NCI-H460 (cell line): ENCODE data around the gene RALGAPA2. TPM values are rescaled to one million over a fixed set of nuclear protein-coding genes. Genes with fewer than 3 reads are reported as not detected.

Source experiments
- DNase-seq: peaks from one replicate; pipeline ENCODE4 v3.0.0-alpha.2; 2016; ENCODE audit warnings: low read depth; ENCODE audit errors: extremely low read depth
- polyA plus RNA-seq: library from polyadenylated mRNA; depleted of rRNA; stranded (reverse); fragments of >200 nt; gene quantifications from 2 replicates; pipeline ENCODE4 v1.2.3, GENCODE V29; 2014; cell fraction: nucleus; rRNA removed
- total RNA-seq: library from RNA; depleted of rRNA; stranded (reverse); fragments of >200 nt; shearing (Covaris generic); gene quantifications from 2 replicates; pipeline ENCODE4 v1.2.3, GENCODE V29; 2014; rRNA removed

RALGAPA2 gene
- total RNA-seq: 5.2 and 9.2 TPM in 2 replicates
- 2.3 and 2.8 TPM in 2 replicates for polyA plus RNA-seq

DNA sequence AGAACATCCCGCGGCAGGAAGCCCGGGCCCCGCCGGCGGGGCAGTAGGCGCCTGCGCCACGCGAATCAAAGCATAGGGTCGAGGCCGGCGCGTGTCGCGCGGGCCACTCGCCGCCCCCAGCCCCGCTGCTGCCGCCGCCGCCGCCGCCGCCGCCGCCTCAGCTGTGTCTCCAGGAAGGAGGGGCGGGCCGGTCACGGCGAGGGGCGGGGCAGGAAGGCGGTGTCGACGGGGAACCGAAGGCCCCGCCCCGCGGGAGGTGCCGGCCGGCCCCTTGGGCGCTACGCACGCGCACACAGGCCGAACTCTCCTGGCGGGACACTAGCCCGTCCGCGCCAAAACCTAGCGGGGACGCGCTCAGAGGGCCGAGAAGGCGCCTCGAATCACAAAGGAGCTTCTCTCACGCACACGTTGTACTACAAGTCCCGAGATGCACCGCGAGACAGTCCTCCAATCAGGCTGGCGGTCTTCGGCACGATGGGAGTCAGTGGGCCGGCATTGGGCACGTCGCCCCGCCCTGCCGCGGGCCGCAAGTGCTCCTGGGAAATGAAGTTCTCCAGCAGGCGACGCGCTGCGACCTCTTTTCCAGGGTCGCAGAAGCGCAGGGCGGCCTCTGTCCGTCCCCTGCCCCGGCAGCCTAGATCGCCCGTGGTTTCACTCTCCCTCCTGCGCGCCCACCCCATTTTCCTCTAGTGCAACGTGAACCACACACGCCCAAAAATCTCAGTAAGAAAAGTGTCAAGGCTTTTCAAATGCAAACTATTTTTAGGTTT is at the start of gene RALGAPA2:
Gene RALGAPA2, minus strand, starts transcription at position 171 of the 770 bp plus-strand sequence. Its CDS starts 164 bp downstream, at position 7.
- peak; percentile 96 for DNase-seq

DNA sequence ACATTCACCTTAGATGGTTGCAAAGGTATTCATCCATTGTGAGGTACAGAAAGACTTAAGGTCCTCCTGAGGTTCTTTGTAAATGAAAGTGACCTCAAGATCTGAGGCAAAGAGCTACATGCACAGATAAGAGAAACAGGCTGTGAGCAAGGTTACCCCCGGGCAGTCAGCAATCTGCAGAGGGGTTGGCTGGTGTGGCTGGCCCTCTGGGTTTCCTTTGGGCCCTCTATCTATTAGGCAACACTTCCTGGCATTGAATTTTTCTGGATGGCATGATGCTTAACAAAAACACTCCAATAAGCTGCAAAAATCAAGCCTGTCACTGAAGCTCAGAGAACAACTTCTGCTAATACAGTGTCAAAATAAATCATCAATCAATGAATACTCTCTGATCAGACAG is 48.9 kb upstream of the RALGAPA2 start:
- DNase-seq: no peak

DNA sequence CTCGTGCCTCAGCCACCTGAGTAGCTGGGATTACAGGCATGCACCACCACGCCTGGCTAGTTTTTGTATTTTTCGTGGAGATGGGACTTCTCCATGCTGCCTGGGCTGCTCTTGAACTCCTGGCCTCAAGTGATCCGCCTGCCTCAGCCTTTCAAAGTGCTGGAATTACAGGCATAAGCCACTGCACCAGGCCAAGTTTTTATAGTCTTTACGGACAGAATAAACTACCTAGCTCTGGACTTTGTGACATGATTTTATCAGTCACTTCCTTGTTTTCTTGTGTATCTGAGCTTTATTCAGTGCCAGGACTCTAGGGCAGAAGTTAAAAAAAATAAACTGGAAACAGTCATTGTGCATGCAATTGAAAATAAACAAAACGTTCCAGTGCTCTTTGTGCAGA is 46.7 kb upstream of the RALGAPA2 start:
- no peak for DNase-seq

DNA sequence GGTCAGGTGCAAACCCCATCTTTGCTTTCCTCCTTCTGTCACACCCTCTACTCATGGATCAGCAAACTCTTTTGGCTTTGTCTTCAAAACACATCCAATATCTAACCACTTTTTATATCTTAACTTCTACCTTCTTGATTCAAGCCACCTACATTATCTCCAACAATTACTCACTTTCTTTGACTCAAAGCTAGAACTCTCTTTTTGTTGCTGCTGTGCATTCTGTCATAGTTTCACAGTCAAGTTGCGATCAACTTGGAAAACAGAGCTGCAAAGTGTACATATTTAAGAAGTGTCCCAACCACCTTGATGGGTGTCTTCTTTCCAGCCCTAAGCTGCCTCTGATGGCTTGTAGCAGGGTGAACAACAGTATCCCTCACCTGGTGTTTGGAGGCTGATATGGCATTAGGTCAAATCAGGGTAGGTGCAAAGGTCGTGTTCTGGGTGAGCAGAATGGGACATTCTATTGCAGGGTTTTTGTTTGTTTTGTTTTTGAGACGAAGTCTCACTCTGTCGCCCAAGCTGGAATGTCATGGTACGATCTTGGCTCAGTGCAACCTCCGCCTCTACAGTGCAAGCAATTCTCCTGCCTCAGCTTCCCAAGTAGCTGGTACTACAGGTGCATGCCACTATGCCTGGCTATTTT is 43.4 kb upstream of the RALGAPA2 start:
- DNase-seq: no peak

DNA sequence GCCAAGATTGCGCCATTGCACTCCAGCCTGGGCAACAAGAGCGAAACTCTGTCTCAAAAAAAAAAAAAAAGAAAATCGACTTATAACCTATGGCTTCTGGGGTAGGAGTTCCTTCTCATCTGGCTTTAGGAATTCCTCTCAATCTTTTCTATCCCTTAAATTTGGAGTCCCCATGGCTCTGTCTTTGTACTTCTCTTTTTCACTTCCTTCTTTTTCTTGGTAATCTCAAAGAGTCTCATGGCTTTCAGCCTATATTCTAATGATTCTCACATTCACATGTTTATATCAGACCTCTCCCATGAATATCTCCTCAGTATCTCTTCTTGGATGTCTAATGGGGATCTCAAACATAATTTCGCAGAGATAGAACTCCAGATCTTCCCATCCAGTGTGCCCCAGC is 42.8 kb upstream of the RALGAPA2 start:
- DNase-seq: no peak

DNA sequence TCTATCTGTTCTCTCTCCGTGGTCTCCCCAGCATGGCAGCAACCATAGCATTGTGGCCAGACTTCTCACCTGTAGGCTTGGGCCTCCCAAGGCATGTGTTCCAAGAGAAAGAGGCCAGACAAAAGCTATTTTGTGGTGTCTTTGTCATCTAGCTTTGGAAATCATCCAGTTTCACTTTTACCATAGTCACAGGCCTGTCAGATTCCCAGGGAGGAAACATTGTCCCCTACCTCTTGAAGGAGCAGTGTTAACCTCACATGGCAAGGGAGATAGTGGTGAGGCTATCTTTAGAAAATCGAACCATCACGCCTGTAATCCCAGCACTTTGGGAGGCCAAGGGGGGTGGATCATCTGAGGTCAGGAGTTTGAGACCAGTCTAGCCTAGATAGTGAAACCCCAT is 42.3 kb upstream of the RALGAPA2 start:
- no peak for DNase-seq

DNA sequence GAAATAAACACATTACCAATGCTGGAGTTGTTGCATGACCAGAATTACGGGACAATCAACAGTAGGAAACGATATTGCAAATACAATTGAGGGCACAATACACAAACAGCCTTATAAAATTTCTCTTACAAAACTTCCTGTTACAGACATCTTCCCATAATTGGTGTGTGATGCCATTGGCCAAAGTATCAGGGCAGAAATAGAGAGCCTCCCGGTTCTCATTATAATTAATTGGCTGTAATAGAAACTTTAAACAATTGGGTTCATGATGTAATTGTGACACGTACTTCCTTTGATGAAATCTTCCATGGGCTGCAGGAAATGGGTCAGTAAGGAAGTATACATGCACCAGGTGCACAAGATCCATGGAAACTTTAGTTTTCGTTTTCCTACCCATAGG is 40.3 kb upstream of the RALGAPA2 start:
- DNase-seq: no peak

DNA sequence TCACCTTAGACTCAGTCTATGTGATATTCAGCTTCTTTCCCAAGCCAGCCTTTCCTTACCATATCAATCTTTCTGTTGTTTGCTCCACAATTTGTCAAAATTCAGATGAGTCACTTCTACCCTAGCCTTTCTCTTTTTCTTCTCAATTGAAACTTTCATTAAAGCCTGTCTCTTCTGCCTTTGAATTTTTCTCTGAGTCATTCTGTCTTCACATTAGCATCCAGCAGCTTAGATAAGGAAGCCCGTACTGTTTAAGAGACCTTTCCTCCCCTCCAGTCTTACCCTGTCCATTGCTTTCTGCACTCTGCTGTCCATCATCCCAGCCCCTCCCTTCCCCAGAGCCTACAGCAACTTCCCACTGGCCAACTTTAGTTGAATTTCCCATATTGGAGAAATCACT is 34.9 kb upstream of the RALGAPA2 start:
- no peak for DNase-seq

DNA sequence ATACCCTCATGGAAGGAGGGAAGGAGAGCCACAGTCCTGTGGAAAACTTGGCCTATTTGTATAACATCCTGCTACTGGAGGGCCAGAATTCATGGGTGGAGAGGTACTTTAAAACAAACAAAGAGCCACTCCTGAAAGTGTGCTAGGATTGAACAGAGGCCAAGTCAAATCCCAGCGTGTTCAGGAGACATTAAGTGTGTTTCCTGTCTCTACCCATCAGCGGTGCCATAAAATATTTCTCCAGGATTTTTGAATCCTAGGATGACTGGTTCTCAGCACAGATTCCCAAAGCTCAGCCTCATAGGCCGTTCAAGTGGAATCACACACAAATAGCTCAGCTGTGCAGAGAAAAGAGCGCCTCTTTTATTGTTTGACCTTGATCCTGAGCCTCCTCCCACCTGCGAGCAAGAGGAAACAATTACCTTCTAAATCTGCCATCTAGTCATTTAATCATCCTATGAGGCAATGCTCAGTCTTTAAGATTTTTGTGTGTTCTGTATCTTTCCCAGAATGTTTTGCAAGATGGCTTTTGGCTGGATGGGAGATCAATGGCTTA is 31.8 kb upstream of the RALGAPA2 start:
- DNase-seq: no peak

DNA sequence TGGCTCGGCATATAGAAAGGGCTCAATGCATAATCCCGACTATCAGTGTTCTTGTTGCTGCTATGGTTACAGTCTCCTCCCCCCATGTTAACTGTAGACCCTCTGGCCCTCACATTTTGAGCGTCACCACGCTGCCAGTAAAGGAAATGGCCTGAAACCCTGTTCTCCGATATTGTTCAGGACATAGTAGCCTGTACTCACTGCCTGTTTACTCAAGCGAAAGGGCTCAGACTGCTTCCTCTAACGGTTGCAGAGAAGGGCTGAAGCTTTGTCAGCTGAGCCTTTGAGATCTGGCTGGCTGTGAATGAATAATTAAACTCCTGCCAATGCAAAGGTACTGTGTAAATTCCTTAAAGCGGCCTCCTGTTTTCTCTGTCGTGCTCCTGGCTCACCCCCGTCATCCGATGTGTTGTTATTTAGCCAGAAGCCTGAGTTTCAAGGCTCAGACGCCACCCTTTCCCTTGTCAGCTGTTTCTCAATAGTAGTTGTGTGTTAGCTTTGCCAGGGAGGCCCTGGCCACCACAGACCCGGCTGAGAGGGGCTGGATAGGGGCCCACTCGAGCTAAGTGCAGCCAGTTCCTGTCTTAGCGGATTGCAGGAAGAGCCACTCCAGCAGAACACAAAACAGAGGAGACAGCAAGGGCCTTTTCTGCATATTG is 31.2 kb upstream of the RALGAPA2 start:
- no peak for DNase-seq

DNA sequence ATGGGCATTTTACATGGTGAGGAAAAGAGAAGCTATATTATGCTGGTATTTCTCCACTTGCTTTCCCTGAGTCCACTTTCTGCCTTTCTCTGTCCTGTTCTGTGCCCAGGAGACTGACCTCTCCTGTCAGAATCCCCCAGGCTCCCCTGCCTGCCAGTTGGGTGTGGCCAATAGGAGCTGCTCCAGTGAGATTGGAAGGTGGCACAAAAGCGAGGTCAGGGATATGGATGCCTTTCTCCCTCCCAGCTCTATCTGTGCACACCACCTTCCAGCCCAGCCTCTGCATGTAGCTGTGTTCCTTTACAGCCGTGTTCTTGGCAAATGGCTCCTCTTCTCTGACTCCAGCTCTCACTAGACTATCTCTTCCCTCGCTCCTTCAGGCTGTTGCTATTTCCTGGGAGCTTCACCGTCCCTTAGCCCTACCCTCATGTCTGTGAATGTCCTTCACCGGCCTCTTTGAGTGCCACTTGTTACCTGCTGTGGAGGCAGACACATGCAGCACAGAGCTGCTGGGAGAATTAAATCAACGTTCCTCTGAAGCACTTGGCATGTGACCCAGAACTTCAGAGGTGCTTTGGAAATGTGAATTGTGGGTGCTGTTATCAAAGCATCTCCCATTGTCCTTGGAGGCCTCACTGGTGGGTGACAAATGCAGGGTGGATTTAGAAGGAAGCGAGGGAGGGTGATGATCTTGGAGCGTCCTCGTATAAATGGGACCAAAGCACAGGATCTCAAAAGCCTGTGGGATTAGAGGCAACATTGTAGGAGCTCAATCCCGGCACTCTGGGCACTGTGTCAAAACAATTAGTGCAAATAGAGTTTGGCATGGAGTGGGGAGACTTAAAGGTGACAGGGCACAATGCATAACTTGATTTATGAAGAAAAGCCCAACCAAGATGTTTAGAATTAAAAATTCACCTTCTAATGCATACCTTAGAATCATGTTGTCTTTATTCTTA is 28.9 kb upstream of the RALGAPA2 start:
- DNase-seq: no peak

DNA sequence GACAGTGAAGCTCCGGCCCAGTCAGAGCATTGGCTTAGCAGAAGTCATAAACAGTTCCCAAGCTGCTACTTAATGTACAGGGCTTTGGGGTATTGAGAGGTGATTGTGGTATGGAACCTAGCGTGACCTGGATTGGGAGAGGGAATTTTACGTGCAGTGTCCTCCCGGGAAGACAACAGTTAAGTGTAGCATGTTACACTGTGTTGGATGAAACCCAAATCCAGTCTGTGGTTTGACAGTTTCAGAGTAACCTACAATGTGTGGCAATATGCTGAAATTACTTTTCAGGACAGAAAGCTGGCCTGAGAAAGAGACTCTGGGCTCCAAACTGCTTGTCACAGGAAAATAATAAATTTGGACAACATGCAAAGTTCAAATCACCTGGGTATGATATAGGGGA is 28.1 kb upstream of the RALGAPA2 start:
- no peak for DNase-seq

DNA sequence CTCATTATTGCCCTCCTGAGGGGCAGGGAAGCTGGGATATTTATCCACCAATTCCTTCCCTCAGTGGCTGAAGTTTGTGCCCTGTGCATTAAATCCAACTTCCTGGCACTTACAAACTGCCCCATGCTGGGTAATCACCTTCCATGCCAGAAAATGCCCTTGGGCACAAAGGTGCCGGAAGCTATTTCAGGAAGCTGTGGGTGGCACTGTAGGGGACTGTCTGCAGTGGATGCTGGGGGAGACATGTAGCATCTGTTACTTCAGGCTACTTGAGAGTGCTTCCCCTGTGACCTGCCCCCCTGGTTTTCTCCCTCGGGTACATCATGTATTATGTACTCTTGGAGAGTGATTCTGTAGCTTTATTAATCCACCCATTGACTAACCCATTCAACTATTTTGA is 24.7 kb upstream of the RALGAPA2 start:
- no peak for DNase-seq

DNA sequence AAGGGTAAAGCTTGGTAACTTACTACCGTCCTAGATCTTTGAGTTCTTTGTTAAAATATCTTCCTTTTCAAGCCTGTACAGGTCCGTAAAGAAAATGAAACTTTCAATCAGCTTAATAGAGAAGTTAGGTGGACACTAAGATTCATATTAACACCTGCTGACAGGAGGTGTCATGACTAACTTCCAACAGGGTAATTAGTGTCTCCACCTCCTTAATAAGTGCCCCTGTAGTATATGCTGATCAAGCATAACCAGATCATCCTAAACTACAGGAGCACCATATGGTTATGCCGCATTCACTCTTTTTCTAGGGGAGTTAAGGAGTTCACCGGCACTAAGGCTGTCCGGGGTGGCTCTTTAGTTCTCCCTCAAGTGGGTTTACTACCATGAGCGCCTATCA is 23.9 kb upstream of the RALGAPA2 start:
- DNase-seq: no peak

DNA sequence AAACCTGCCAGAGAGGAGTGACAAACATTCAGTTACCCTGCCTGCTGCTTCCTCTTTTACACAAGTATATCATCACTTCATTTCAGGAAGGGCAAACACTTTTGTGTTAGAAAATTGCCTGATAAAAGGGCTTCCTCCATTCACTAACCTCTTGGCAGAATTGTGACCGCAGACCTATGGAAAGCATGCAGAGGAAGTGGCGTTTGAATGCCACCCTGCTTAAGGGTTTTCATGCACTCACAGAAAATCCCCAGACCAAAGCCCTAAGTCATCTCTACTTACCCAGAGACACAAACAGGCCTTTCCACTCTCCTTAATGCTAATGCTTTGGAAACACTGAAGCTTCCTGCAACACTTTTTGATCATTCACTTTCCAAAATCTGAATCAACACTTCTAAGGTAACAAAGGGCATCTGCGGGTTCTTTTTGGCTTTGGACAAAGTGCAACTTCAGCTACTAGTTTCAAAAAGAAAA is 22.1 kb upstream of the RALGAPA2 start:
- DNase-seq: no peak

DNA sequence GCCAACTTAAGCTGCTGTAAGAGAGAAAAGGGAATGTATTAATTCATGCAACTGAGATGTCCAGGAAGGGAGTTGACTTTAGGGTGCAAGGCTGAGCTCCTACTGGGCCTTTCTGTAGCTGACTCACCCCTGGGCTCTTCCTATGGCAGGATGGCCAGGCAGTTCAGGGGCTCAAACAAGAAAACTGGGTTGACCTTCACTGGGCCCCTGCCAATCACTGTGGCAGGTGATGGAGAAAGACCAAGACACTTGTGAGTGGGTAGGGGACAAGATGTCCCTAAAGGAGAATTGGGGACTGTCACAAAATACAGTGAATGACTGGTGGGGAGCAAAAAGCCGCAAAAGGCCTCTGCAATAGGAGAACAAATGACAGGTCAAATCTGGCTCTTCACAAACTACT is 21.5 kb upstream of the RALGAPA2 start:
- DNase-seq: no peak

DNA sequence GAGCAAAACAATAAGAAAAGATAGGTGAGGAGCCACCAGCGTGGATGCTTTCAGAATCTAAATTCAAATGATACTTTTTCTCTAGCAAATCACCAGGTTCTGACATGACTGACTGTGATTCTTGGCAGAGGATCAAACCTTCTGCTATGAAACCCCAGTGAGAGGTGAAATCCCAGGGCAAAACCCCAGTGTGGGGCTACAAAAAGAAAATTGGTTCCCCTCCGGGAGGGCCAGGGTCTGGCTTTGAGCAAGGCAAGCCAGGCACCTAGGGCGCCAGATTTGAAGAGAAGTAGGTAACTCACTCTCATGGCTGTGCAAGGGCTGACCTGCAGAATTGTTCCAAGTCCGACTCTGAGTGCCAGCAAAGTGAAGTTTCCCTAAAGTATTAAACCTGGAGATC is 20.2 kb upstream of the RALGAPA2 start:
- no peak for DNase-seq

DNA sequence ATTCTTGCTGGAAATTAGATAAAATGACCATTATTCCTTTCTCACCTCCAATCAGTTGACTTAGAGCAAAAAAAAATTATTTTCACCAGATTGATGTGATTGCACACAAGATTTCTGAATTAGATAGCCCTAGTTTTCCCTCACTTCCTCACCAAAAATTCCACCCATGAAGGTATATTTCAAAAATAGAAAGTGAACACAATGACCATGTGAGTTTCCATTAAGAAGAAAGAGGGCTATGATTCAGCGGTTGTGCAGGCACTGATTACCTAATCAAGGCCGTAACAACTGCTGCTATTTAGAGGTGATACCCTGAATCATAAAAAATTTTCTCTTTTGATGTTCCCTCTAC is 19.5 kb upstream of the RALGAPA2 start:
- no peak for DNase-seq

DNA sequence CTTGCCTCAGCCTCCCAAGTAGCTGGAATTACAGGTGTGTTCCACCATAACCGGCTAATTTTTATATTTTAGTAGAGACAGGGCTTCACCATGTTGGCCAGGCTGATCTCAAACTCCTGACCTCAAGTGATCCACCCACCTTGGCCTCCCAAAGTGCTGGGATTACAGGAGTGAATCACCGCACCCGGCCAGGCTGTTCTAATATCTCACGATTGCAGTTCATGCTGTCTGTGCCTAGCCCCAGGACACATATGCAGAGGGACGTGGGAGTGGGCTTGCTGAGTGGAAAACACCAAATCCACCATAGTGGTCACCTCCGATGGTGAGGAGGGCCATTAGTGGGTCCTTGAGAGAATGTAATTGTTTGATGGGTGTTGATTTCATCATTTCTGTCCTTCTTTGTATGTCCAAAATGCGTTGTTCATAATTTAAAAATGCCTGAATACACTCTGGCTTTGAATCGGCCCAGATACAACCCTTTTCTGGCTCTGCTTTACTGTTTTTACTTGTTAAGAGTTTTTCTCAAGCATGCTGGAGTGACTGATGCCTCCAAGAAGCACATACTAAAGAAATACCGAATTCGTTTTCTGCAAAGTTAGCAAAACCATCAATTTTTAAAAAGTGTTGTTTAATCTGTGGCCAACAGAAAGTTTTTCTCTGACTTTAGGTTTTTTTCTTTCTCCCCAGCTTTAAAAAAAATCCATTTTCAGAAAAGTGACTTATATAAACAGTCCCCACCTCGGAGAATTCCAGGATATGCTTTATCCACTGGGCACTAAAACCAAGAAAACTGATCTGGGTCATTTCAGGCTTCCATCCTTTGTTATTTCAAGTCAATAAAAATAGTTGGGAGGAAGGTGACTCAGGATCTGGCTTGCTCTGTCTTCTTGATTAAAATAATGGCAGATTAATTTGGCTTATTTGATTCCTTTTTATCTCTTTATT is 18.8 kb upstream of the RALGAPA2 start:
- DNase-seq: no peak
